ENCODE measurements around the gene HJURP.

HJURP gene

DNA sequence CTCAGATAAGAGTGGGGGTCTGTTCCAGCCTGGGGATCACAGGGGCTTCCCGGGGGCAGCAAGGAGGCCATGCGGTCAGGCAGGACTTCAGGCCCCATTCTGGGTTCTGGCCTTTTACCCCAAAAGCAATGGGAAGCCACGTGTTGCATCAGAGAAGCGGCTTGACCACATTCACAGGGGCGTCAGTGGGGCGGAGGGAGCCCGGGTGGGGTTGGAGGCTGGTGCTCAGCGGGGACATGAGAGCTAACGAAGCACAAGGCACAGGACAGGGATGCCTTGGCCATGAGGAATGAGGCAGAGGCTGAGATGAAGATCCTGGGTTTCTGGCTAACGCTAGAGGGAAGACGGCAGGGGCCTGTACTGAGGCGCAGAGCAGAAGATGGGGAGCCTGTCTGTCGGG is 6.1 kb downstream of the HJURP start:
- DNase-seq, result no peak

DNA sequence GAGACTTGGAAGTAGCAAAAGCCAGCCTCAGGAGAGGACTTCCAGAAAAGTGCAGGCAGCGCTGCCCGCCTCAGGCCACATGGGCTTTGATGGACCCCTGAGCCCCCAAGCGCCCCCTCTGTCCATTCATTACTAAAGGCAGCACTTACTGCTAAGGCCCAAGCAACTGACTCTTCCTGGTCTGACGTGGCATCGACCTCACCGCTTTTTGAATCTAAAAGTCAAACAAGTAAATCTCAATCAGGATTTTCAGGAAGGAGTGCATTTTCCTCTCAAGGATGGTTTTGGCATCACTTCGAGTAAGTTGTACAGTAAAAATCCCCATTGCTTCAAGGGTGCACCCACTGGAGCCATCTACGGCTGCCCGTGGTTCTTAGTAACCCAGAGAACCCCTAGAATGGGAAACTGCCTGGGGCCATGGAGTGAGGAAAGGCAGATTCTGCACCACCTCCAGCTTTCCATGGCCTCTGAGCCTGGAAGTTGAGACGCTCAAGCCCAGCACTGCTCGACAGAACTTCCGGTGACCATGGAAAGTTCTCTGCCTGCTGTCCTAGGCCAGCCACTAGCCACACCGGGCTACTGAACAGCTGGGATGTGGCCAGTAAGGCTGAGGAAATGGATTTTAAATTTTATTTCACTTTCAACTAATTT is 7.0 kb downstream of the HJURP start:
- no peak for DNase-seq

DNA sequence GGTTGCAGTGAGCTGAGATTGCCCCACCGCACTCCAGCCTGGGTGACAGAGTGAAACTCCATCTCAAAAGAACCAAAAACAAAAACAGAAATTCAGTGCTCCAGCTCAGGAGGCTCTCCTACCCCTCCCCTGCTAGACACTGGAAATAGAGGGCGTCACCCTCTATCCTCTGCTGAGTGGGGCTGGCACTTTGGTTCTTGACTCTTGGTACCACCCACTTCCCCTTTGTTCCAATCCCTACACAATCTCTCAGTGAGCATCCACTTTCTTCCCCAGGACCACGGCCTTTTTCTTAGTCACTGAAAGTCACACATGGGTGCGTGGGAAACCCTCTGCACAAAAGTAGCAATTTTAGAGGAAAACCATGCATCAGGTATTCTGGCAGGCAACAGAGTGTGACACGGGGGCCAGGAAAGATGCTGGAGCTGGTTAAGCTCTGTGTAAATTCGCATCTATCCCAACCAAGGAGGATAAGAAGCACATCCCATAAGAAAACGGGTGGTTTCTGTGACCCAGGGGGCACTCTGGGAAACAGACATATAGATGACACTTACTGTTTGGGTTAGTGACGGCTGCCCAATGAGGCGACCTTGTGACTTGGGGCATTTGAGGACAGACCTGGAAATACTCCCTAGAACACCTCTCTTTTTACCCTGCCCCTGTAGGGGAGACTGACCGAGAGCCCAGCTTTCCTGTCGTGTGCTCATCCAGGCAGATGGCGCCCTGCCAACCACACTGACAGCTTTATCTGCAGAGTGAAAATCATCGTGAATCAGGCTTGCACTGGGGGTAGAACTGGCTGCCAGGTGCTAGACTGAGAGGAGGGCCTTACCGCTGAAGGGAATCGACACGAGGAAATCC is 7.7 kb downstream of the HJURP start:
- DNase-seq, result peak in 2 of 4 experiments; percentile 23 to 33

DNA sequence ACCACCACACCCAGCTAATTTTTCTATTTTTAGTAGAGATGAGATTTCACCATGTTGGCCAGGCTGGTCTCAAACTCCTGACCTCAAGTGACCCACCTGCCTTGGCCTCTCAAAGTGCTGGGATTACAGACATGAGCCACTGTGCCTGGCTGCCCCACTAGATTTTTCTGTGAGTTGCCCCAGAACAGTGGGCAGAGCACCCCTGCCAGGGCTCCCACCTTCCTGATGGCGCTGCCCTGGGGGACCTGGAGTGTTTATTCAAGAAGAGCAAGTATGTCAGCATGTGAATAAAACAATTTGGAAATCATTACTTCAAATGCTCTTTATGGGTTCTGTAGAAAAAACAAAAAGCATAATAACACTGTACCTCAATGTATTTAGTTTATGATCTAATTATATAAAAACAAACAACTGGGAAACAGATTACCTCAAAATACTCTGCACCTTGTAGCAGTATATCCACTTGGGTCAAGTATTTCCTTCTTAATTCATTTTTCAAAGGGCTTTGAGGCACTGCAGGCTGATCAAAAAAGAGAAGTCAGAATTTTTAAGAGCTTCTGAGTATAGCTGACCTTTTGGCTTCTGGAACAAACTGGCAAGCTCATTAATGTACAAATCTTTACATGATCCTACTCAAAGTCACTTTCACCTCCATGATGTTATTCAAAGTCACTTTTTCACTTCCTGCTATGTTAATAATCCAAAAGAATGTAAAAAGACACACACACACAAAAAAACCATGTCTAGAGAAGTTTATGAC is 8.9 kb downstream of the HJURP start:
- DNase-seq, result peak; percentile 16 to 63 (median 38)

DNA sequence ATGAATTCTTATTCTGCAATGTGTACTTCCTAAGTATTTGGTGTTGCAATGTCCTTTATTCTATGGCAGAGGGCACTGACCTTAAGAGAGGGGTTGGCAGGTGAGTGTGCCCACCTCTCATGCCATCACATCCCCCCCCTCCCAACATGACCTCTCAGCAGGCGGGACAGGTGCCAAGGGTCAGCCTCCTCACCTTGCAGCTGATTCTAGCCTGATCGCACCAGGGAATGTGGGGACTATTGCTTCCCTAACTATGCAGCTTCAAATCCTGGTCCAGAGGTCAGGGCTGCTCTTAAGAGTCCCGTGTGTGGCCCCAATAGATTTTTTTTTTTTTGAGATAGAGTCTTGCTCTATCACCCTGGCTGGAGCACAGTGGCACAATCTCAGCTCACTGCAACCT is 9.5 kb downstream of the HJURP start:
- DNase-seq, result no peak

DNA sequence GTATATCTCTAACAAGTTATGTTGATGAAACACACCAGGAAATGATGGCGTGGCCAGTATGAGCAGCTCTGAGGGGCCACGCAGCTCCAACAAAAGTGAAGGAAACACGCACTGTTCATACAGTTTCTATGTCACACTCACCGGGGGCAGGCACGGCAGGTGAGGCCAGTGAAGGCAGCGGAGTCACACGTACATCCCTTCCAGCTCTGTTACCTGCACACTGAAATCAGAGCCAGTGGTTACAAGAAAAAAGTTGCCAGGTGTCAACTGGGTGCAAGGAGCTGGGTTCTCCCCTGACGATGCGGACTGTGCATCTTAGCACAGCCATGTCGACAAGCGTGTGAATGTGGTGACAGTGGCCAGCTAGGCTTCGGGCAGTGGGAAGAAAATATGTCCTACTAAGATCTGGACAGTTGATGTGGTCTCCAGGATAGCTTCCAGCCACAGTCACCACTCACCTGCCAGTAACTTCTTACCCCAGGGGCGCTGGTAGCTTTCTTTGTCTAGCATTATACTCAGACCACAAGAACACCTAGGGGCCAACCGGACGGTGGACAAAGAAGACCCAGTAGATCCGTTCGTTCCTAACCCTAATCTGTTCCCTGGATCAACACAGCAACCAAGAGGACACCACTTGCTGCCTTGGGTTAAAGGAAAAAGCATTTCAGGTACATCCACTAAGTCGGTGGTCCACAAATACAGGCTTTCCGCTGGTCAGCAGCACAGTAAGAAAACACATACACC is 10.1 kb downstream of the HJURP start:
- no peak for DNase-seq

DNA sequence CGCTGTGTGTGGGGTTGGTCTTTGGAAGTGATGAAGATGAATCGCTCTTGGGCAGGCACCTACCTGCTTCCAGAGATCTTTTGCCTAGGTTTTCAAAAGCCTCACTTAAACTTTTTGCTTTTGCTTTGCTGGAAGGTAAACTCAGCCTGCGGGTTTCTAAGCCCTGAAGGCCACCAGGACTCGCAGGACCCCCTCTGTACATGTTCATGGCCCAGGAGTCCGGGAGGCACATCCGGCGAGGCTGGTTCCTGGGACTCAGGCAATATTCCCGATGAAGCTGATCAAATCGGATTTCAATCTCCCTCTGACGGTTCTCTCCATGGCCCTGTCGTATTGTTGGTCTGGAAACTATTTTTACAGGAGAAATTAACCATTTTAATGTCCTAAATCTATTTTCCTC is 13.2 kb downstream of the HJURP start:
- no peak for DNase-seq

DNA sequence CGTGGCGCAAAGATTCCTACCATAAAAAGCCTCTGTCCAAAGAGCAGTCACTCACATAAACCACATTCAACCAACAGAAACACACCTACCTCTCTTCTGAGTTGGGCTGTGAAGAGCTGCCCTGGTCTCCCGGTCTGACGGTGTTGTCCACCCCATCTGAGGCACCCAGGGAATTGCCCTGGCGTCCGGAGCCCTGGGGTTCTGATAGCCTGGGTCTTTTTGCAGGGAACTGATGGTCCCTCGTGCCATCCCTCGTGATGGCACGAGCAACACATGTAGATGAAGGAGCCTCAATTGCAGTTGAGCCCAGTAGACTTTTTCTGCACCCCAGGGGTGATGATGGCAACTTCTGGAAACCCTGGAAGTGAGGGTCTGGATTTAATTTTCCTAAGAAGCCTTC is 13.8 kb downstream of the HJURP start:
- DNase-seq, result no peak

DNA sequence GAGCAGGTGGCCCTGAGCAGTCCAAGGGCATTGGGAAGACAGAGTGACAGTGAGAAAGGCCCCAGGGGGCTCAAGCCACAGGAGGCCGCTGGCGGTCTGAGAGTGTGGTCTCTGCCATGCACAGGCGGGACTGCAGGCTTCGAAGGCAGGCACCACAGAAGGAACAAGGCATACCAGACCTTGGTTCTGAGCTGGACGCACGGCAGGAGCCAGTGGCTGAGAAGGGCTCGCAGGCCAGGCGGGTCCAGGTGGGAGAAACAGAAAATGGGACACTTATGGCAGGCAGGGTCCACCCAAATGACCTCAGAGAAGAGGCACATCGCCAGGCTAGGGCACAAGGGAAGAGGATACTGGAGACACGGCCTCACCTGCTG is 14.9 kb downstream of the HJURP start:
- no peak for DNase-seq

DNA sequence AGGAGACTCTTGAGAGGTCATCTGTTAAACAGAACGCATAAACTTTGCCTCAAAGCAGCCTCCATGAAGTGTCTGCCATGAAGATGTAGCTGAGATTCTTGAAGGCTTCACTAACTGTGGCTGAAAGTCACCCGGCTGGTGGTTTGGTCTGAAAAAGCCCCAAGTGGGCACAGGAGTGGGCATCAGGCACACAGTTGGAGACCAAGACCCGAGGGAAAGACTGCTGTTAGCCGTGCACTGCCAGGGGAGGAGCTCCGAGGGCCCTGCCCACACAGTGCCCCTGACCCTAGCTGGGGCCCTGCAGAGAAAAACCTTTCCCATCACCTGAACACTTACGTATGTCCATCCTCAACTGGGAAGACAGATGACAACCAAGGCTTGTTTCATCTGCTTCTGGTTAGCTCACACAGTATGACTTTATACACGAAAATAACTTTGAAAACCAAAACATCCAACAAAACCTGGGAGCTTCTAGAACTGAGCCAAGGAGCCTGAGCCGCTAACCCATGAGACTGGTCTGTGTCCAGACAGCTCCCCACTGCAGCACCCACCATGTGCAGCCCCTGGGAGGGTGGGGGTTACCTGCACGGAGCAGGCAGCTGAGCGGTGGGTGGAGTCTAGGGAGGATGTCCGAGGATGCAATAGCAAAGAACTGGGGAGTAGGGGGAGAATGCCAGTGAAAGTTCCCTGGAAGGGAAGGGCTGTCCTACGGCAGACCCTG is 15.4 kb downstream of the HJURP start:
- no peak for DNase-seq

DNA sequence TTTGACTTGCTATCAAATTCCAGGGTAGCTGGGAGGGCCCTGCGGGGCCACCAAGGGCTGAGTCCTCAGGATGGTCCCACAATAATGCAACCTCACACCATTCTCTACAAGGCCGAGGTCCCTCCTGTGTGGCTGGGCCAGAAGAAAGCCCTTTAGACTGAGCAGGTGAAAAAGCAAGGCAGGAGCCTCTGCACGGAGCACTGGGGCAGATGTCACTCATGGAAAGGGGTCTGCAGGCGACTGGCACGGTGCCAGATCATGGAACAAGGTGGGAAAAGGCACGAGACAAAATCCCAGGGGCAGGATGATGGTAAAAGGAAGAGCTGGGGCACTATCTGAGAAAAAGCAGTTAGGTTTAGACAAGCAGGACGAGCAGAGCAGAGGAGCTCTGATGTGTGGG is 16.1 kb downstream of the HJURP start:
- no peak for DNase-seq

DNA sequence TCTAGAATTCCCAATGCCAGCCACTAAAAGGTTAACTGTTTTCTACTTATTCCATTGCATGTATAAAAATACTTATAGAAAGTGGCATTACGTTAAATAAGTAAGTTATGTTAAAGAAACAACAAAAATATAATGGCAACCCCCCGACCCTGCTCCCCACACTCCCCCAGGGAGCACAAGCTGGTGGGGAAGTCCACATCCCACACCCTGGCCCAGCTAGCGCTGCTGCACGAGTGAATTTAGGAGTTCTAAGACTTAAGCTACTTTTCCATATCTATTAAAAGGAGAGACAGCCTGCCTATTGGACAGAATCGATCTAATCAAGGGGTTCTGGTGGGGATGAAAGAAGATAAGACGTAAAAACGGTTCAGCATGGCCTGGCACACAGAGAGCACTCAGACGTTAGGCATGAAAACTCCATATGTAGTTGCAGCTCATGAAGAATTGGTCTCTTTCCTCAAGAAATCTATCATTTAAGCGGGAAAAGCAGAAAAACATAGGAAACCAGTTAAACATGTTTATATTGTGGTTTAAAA is 16.6 kb downstream of the HJURP start:
- no peak for DNase-seq

DNA sequence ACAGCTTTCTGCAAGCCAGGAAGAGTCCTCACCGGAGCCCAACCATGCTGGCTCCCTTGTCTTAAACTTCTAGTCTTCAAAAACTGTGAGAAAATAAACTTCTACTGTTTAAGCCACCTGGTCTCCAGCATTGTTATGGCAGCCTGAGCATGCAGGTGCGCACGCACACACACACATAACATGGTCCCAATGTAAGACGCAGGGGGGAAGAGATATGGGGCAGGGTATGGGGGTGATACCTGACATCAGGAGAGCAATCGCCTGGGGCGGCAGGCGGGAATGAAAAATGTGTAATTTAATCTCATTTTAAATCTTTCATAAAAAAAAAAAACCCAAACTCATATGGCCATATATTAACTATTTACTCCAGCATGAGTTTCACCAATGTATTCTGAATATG is 18.0 kb downstream of the HJURP start:
- DNase-seq, result no peak

DNA sequence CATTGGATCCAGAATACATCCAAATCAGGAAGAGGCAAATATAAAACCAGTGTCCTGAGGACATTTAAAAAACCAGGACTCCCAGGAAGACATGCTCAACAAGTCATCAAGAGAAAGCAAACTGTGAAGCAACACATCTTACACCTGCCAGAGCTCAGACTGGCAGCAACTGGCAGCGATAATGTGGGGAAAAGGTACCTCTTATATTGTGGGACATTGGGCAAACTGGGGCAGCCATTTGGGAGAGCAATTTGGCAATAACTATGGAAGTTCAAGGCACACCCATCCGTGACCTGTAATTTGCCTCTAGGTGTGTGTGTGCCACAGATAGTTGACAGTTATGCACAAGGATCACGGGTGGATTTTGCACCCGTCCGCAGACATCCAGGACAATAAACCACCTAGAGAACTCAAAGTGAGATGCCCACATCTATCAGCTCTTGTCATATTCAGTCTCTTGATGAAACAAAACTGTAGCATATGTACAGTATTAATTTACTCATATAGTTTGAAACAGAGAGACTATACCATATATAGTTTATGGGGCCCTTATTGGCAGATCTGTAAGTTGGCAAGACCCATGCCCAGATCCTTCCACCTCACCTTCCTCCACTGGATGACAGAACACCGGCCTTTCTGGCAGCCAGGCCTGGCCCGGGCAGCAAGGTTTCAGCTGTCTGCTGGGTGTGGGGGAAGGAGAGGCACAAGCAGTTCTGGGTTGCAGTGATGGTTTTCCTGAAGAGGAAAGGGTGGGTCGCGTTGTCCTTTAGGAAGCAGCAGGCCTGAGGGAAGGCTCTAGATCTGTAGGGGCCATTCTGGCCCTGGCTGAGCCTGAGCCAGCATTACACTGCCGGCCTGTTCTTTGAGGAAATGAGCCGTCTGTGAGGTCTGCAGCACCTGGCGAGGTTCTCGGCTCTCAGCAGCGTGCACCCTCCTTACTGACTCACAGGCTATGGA is 18.8 kb downstream of the HJURP start:
- DNase-seq, result no peak

DNA sequence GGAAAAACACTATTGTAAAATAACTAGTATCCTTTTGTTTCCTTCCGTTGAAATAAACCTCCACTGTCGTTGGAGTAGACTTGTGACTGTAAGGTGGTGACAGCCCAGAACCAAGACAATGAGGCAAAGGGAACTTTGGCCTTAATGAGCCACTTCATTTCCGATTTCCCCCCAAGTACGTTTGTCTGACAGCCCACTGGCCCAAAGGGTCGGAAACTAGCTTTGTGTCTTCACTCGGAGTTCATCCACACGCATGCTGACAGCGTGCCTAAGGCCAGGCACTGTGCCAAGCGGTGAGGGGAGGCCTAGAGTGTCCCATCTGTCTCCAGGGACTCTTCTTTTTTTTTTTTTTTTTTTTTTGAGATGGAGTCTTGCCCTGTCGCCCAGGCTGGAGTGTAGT is 21.0 kb downstream of the HJURP start:
- no peak for DNase-seq

DNA sequence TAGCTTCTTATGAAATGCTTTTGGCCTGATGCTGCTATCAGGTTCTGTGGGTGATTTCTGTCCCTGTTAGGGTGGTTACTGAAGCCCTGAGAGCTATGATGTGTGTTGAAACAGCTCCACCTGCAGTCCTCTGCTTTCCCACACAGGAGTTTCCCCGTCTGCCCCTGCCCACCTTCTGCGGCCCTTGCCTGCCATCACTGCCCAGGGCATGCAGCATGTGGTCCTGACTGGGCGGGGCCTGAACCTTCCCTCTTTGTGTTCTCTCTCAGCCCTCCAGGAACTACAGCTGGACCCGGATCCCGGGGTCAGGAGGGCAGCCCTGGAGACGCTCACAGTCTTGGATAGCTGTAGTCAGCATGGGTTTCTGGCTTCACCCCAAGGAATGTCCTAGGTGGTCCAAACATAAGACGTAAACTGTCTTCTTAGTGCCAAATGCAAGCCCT is 21.4 kb downstream of the HJURP start:
- DNase-seq, result no peak

DNA sequence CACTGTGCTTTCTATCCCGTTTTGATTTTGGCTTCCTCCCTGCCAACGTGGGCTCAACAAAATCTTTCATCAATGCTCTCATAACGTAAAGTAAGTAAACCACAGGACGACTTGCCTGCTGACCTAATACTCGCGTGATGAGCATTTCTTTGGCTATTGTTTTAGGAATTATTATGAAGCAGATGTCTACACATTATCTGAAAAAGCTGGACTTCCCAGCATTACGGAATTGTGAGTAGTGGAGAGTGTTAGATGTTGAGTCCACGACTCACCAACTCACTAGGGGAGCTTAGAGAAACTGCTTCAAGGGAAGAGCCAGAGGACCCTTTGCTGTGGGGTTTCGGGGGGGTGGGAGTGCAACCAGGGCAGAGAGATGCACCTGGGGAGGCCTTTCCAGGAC is 21.9 kb downstream of the HJURP start:
- DNase-seq, result no peak

DNA sequence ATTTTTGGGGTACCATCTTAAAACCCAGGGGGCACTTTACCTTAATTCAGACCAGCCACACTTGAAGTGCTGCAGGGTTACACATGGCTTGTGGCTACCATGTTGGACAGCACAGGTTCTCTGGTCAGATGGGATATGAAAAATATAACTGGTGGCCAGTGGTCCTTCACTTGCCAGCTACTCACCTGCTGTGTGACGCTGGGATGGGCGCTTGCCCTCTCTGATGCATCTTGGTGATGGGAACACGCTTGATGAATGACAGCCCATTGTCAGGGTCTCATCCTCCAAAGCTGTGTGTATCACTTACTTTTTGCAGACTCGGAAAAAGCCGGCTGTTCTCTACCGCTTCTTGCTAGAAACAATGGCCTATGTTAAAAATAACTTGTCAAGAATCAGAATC is 22.5 kb downstream of the HJURP start:
- DNase-seq, result no peak

DNA sequence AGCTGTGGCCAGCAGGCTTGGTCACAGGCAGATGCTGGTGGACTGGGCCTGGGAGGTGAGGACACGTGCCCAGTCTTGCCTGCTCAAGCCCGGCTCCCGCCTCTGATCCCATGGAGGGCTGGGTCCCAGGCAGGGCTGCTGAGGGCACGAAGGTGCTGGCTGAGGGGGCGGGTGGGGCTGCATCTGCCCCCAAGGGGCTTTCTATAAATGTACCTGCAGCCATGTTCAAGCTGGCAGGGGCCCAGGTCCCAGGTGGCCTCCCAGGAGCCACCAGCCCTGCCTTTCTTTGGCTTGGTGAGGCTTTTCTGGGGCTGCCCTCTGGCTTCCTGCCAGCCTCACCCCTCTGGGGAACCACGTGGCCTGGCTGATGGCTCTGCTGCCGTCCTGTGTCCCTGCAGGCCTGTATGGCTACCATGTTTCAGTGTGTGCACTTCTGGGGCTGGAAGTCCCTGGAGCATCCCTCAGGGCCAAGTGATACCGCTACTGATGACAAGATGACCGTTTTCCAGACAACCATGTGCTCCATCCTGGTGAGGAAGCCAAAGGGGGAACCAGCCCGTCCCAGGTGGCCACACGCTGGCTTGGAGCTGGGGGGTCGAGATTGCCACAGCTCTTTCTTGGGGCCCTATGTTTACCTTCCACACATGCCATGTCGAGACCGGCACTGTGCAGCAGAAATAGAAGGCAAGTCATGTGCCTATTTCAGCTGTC is 23.2 kb downstream of the HJURP start:
- no peak for DNase-seq
